Left ventricle myocardium inferior (tissue), 1 donor: ENCODE measurements around the gene CFAP99. TPM values are rescaled to one million over a fixed set of nuclear protein-coding genes. Genes with fewer than 3 reads are reported as not detected.
"Not testable (repeated sequence)": the region's sequence is repeated elsewhere in the genome, so short reads cannot be mapped to it uniquely, and the experiment has no call there.

Source experiments
- DNase-seq: peaks from one replicate; pipeline ENCODE4 v3.0.0-alpha.2; 2020
- H3K27ac ChIP-seq: fragments of 200-600 bp; replicated peaks from 2 replicates; pipeline ENCODE4 v1.8.0; 2021
- H3K27me3 ChIP-seq: fragments of 200-600 bp; 2 replicates; pipeline ENCODE4 v1.8.0; 2021; ENCODE audit warnings: low read depth
- H3K36me3 ChIP-seq: fragments of 200-600 bp; 2 replicates; pipeline ENCODE4 v1.8.0; 2021
- H3K4me1 ChIP-seq: fragments of 200-600 bp; 2 replicates; pipeline ENCODE4 v1.8.0; 2021
- H3K4me3 ChIP-seq: fragments of 200-600 bp; 2 replicates; pipeline ENCODE4 v1.8.0; 2021; ENCODE audit warnings: mild to moderate bottlenecking, moderate library complexity
- H3K9me3 ChIP-seq: fragments of 200-600 bp; replicated peaks from 2 replicates; pipeline ENCODE4 v1.8.0; 2021
- CTCF ChIP-seq: fragments of 200-600 bp; IDR thresholded peaks from 2 replicates; pipeline ENCODE4 v1.8.0; 2021; ENCODE audit warnings: antibody characterized with exemption, mild to moderate bottlenecking, borderline replicate concordance
- intact Hi-C: fragments of 100-400 bp; cut with micrococcal nuclease; formaldehyde crosslinking; loops from one replicate; pipeline ENCODE4 v1.11.0; 2022
- total RNA-seq: library from RNA; stranded (reverse); fragmentation: NEBNext Ultra II Directional; extraction: Animal tissue kit (Norgen Biotek cat#: 25700); gene quantifications from one replicate; pipeline ENCODE4 v1.2.1, GENCODE V29; 2021
- donor health status: DM: no; HTN: yes; CAD: no; lungs with severe emphysema.

The CFAP99 gene
- total RNA-seq, 1 donor from 2014 or later, result not detected

DNA sequence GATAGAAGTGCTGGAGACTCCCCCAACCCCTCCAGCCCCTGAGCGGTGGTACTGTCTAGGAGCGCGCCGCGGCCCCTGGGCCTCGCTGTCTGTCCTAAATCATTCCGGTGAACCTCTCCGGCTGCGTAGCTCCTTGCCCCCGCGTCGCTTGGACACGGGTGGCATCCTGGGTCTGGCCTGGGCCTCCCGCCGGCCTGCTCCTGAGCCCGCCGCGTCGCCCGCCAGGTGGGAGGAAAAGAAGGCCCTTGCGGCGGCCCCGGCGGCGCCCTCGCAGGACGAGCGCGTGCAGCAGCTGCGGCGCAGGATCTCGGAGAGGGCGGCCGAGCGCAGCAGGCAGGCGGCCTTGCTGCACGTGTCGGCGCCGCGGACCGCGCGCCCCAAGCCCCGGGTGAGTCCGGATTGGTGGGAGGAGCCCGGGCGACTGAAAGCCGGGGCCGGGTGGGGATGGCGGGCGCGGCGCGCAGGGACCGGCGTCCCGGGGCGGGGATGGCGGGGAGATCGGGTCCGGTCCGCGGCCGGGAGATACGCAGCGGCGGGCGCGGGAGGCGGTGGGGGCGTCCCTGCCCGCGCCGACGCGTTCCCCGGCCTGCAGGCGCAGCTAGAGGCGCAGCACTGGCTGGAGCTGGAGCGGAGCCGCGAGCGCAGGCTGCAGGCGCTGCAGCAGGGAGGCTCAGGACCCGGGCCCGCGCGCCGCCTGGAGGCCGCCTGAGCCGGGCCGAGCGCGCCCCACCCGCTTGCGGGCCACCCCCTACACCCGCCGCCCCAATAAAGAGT lies 43.6 kb downstream of the CFAP99 start:
- Histone ChIP-seq H3K36me3 (no peaks in the 10 kb centered on the region), H3K27me3 (peaks cover 13% of the 10 kb centered on the region), H3K27ac (peak overlapping the region; percentile 70), H3K9me3 (no peaks in the 10 kb centered on the region), H3K4me1 (peaks cover 17% of the 10 kb centered on the region), H3K4me3 (peak overlapping the region; percentile 74)
- peak; percentile 78 for TF ChIP-seq CTCF
- peak; percentile 74 for DNase-seq
- intact Hi-C loops, result no loop called here

GRCh38 chr4:2462992-2463762 lies 44.4 kb downstream of the CFAP99 start:
- H3K27me3 ChIP-seq, result peaks cover 13% of the 10 kb centered on the region
- H3K27ac ChIP-seq, result peak overlapping the region; percentile 70
- no peak for DNase-seq
- peak overlapping the region; percentile 74 for H3K4me3 ChIP-seq
- no peaks in the 10 kb centered on the region for H3K9me3 ChIP-seq
- intact Hi-C loops, result no loop called here
- peaks cover 24% of the 10 kb centered on the region for H3K4me1 ChIP-seq
- peak; percentile 12 for TF ChIP-seq CTCF
- H3K36me3 ChIP-seq, result no peaks in the 10 kb centered on the region

GRCh38 chr4:2465032-2465431 lies 46.3 kb downstream of the CFAP99 start:
- Histone ChIP-seq H3K4me3 (no peak overlapping the region), H3K9me3 (no peaks in the 10 kb centered on the region), H3K27ac (no peak overlapping the region), H3K36me3 (no peaks in the 10 kb centered on the region), H3K27me3 (no peaks in the 10 kb centered on the region), H3K4me1 (peaks cover 40% of the 10 kb centered on the region)
- intact Hi-C loops, result no loop called here
- DNase-seq, result no peak
- TF ChIP-seq CTCF, result no peak

- H3K4me1 ChIP-seq, result peaks cover 45% of the 10 kb centered on the region
- H3K9me3 ChIP-seq, intact Hi-C loops, H3K36me3 ChIP-seq, H3K27me3 ChIP-seq, DNase-seq, H3K4me3 ChIP-seq, H3K27ac ChIP-seq: not testable (repeated sequence)
These were observed 46.8 kb downstream of the CFAP99 start for GRCh38 chr4:2465544-2465943.

GRCh38 chr4:2468456-2469191 lies 49.9 kb downstream of the CFAP99 start, which contains the start of gene RNF4:
Gene RNF4 (plus strand): TSS chr4:2469106. CDS start chr4:2490494, 21,388 bp downstream.
- H3K27ac ChIP-seq, result peak within 1 kb of the TSS; percentile 98
- no peak for TF ChIP-seq CTCF
- H3K4me3 ChIP-seq, result peak within 1 kb of the TSS; percentile 85
- no peaks in the 10 kb centered on the region for H3K27me3 ChIP-seq
- no peaks in the 10 kb centered on the region for H3K9me3 ChIP-seq
- peaks cover 24% of the 10 kb centered on the region for H3K36me3 ChIP-seq
- DNase-seq, result peak; percentile 97
- H3K4me1 ChIP-seq, result peaks cover 50% of the 10 kb centered on the region
- intact Hi-C loops, result no loop called here
